ENCODE results near the gene PALLD.
"Not testable (repeated sequence)": the region's sequence is repeated elsewhere in the genome, so short reads cannot be mapped to it uniquely, and the experiment has no call there.

GRCh38 chr4:168513826-168514225 lies 17.0 kb downstream of the PALLD start:
- TF ChIP-seq, protein P1, sequence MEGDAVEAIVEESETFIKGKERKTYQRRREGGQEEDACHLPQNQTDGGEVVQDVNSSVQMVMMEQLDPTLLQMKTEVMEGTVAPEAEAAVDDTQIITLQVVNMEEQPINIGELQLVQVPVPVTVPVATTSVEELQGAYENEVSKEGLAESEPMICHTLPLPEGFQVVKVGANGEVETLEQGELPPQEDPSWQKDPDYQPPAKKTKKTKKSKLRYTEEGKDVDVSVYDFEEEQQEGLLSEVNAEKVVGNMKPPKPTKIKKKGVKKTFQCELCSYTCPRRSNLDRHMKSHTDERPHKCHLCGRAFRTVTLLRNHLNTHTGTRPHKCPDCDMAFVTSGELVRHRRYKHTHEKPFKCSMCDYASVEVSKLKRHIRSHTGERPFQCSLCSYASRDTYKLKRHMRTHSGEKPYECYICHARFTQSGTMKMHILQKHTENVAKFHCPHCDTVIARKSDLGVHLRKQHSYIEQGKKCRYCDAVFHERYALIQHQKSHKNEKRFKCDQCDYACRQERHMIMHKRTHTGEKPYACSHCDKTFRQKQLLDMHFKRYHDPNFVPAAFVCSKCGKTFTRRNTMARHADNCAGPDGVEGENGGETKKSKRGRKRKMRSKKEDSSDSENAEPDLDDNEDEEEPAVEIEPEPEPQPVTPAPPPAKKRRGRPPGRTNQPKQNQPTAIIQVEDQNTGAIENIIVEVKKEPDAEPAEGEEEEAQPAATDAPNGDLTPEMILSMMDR (IDR thresholded peaks at IDR 0.05) = not testable (repeated sequence)
- not testable (repeated sequence) for TF ChIP-seq POLR2A, EP300 (IDR thresholded peaks at IDR 0.05)
